Middle frontal gyrus (tissue), 1 donor: ENCODE data around the gene FOCAD.
"Not testable (repeated sequence)": the region's sequence is repeated elsewhere in the genome, so short reads cannot be mapped to it uniquely, and the experiment has no call there.

Source experiments
- DNase-seq: peaks from one replicate; pipeline ENCODE4 v3.0.0-alpha.2; 2015; ENCODE audit warnings: low spot score; ENCODE audit errors: extremely low spot score

Gene FOCAD

GRCh38 chr9:20950707-20951106 is 266.6 kb downstream of the FOCAD start:
- no peak for DNase-seq

- DNase-seq = no peak
These were observed 278.6 kb downstream of the FOCAD start for GRCh38 chr9:20962536-20963225.

GRCh38 chr9:20972684-20973083 is 288.6 kb downstream of the FOCAD start:
- DNase-seq = no peak

GRCh38 chr9:20973246-20973947 is 289.3 kb downstream of the FOCAD start:
- not testable (repeated sequence) for DNase-seq

- not testable (repeated sequence) for DNase-seq
These were observed 290.3 kb downstream of the FOCAD start for GRCh38 chr9:20974191-20974938.

- no peak for DNase-seq
These were observed 294.2 kb downstream of the FOCAD start for GRCh38 chr9:20978249-20978648.

- no peak for DNase-seq
These were observed 296.9 kb downstream of the FOCAD start for GRCh38 chr9:20980832-20981455.

- DNase-seq = no peak
These were observed 297.4 kb downstream of the FOCAD start for GRCh38 chr9:20981486-20981885.

- DNase-seq = no peak
These were observed 300.4 kb downstream of the FOCAD start for GRCh38 chr9:20984506-20984905.

GRCh38 chr9:20985851-20986600 is 302.0 kb downstream of the FOCAD start:
- DNase-seq = no peak

GRCh38 chr9:20987521-20987920 is 303.5 kb downstream of the FOCAD start:
- DNase-seq = no peak

- no peak for DNase-seq
These were observed 304.0 kb downstream of the FOCAD start for GRCh38 chr9:20988061-20988460.

GRCh38 chr9:20988671-20989315 is 304.7 kb downstream of the FOCAD start:
- DNase-seq = no peak

- peak; percentile 27 for DNase-seq
These were observed 305.9 kb downstream of the FOCAD start for GRCh38 chr9:20989923-20990341.

GRCh38 chr9:20990867-20991266 is 306.8 kb downstream of the FOCAD start:
- no peak for DNase-seq

GRCh38 chr9:20994486-20994885 is 310.4 kb downstream of the FOCAD start:
- DNase-seq = no peak

GRCh38 chr9:20995616-20996015 is 311.6 kb downstream of the FOCAD start:
- no peak for DNase-seq

GRCh38 chr9:20996809-20997208 is 312.8 kb downstream of the FOCAD start:
- DNase-seq = no peak

GRCh38 chr9:20997503-20998076 is 313.5 kb downstream of the FOCAD start:
- DNase-seq = no peak

- no peak for DNase-seq
These were observed 317.5 kb downstream of the FOCAD start for GRCh38 chr9:21001581-21001980.
